K562 (cell line): ENCODE results near the gene UBE2H. TPM values are rescaled to one million over a fixed set of nuclear protein-coding genes. Genes with fewer than 3 reads are reported as not detected.

Source experiments
- ASH1L ChIP-seq: fragments of 450-650 bp; IDR thresholded peaks from 2 replicates; pipeline ENCODE4 v1.6.1; 2018; ENCODE audit warnings: borderline replicate concordance, mild to moderate bottlenecking, low read depth; ENCODE audit not compliant: partially characterized antibody
- FOXP4 ChIP-seq: sonication (generic); formaldehyde crosslinking; IDR thresholded peaks from 2 replicates; pipeline ENCODE4 v1.8.0; 2022; ENCODE audit warnings: mild to moderate bottlenecking, missing genetic modification reagents, borderline replicate concordance
- KAT8 ChIP-seq: fragments of 450-650 bp; IDR thresholded peaks from 2 replicates; pipeline ENCODE4 v1.6.1; 2016; ENCODE audit warnings: low read depth, mild to moderate bottlenecking
- REST ChIP-seq, 2 experiments: fragments of 450-650 bp; formaldehyde crosslinking in 1 of 2; IDR thresholded peaks; 2 replicates each; pipeline versions ENCODE4 v1.4.0 to v1.6.1; 2014 to 2020; ENCODE audit warnings: mild to moderate bottlenecking in 2 of 2, borderline replicate concordance in 1 of 2, low read depth in 1 of 2
- SP2 ChIP-seq: IDR thresholded peaks from 2 replicates; pipeline ENCODE4 v1.6.1; 2011; ENCODE audit warnings: mild to moderate bottlenecking, low read depth, low read length, moderate library complexity; ENCODE audit not compliant: poor library complexity, severe bottlenecking; ENCODE audit errors: extremely low read depth
- ZKSCAN1 ChIP-seq: fragments of 150-350 bp; IDR thresholded peaks from 2 replicates; pipeline ENCODE4 v1.6.1; 2016; ENCODE audit warnings: low read depth, low read length
- ZNF217 ChIP-seq: sonication (generic); formaldehyde crosslinking; IDR thresholded peaks from 2 replicates; pipeline ENCODE4 v1.8.0; 2022; ENCODE audit warnings: mild to moderate bottlenecking, missing genetic modification reagents
- ZNF695 ChIP-seq: fragments of 450-650 bp; formaldehyde crosslinking; IDR thresholded peaks from 2 replicates; pipeline ENCODE4 v1.4.0; 2020; ENCODE audit warnings: mild to moderate bottlenecking, moderate library complexity
- polyA plus RNA-seq, 8 experiments: library from polyadenylated mRNA; depleted of rRNA in 4 of 8; stranded (reverse) in 5 of 8; unstranded in 3 of 8; fragments of >200 nt; fragmentation: Nextera tagmentation in 2 of 8; fragmentation: Illumina TruSeq in 1 of 8; extraction: Ambion mirVana in 2 of 8; extraction: Trizol in 1 of 8; gene quantifications; 2 replicates each; pipeline versions ENCODE4 v1.2.1 to v1.2.3, GENCODE V29; 2011 to 2014; ENCODE audit warnings: inconsistent platforms in 1 of 8, missing spikeins in 1 of 8
- total RNA-seq, 7 experiments: library from RNA; depleted of rRNA in 6 of 7; stranded (reverse); fragments of >200 nt in 6 of 7; fragmentation: Illumina TruSeq in 2 of 7; extraction: Trizol in 2 of 7; gene quantifications; 2 replicates each; pipeline versions ENCODE4 v1.2.1 to v1.2.3, GENCODE V29; 2011 to 2021; ENCODE audit warnings: low replicate concordance in 1 of 7

The UBE2H gene
- total and polyA plus RNA-seq, 9 of the 15 experiments (the other 6 are each of a cell fraction or from before 2014, with no cell fraction given): 6.3 to 33.0 (median 13.3) TPM

GRCh38 chr7:129825209-129825970 lies 127.4 kb downstream of the UBE2H start (continued):
- no peak for TF ChIP-seq FOXP4
- TF ChIP-seq REST (IDR thresholded peaks at IDR 0.05; ENCODE audit: borderline replicate concordance): peak; percentile 78
- TF ChIP-seq REST (CRISPR knock-in tag; IDR thresholded peaks at IDR 0.05; ENCODE audit: low read depth): no peak
- no peak for TF ChIP-seq ASH1L
- 0 out of 2 replicates have a peak, but pooled peaks have one; percentile 32 for TF ChIP-seq ZNF695
- no peak for TF ChIP-seq ZNF217 (CRISPR knock-in tag)
- no peak for TF ChIP-seq SP2
- TF ChIP-seq KAT8: no peak
- no peak for TF ChIP-seq ZKSCAN1
